Peyer's patch (tissue), 4 donors: ENCODE measurements around the gene TMEM163. TPM values are rescaled to one million over a fixed set of nuclear protein-coding genes. Genes with fewer than 3 reads are reported as not detected.

Source experiments
- DNase-seq, 3 donors: peaks; one replicate each; pipeline ENCODE4 v3.0.0-alpha.2; 2017 to 2019
- H3K27ac ChIP-seq, 4 donors: fragments of 200-600 bp; sonication (generic); one replicate each; pipeline ENCODE4 v1.5.1; 2016 to 2019
- H3K27me3 ChIP-seq, 2 donors: fragments of 200-600 bp; sonication (generic); one replicate each; pipeline ENCODE4 v1.5.1; 2019
- H3K36me3 ChIP-seq, 3 donors: fragments of 200-600 bp; sonication (generic); one replicate each; pipeline ENCODE4 v1.5.1; 2016 to 2019
- H3K4me1 ChIP-seq, 4 donors: fragments of 200-600 bp; sonication (generic); one replicate each; pipeline ENCODE4 v1.5.1; 2016 to 2019
- H3K4me3 ChIP-seq, 4 donors: fragments of 200-600 bp; sonication (generic); 1 replicate in 3 of 4; 2 replicates in 1 of 4; pipeline ENCODE4 v1.5.1; 2016 to 2019; ENCODE audit warnings: mild to moderate bottlenecking in 1 of 4
- H3K9me3 ChIP-seq, 4 donors: fragments of 200-600 bp; sonication (generic); one replicate each; pipeline ENCODE4 v1.5.1; 2016 to 2019; ENCODE audit warnings: mild to moderate bottlenecking in 1 of 4
- POLR2A ChIP-seq, 2 donors: fragments of 450-650 bp; IDR thresholded peaks; one replicate each; pipeline ENCODE4 v1.5.1; 2017; ENCODE audit warnings: antibody characterized with exemption in 2 of 2, mild to moderate bottlenecking in 2 of 2, moderate library complexity in 2 of 2
- total RNA-seq, 4 donors: library from RNA; depleted of rRNA; stranded (reverse); fragments of >200 nt; gene quantifications; one replicate each; pipeline ENCODE4 v1.1.0, GENCODE V29; 2016
- TF ChIP-seq, protein P1 (sequence below), 6 experiments: fragments of 450-650 bp in 4 of 6; fragments of 200-600 bp in 2 of 6; sonication (generic) in 1 of 6; IDR thresholded peaks; one replicate each; pipeline ENCODE4 v1.5.1; 2017 to 2019; ENCODE audit warnings: antibody characterized with exemption in 6 of 6, mild to moderate bottlenecking in 3 of 6, moderate library complexity in 1 of 6

TMEM163 gene
- total RNA-seq, 4 donors from 2014 or later: 1.7 TPM; not detected in 3

DNA sequence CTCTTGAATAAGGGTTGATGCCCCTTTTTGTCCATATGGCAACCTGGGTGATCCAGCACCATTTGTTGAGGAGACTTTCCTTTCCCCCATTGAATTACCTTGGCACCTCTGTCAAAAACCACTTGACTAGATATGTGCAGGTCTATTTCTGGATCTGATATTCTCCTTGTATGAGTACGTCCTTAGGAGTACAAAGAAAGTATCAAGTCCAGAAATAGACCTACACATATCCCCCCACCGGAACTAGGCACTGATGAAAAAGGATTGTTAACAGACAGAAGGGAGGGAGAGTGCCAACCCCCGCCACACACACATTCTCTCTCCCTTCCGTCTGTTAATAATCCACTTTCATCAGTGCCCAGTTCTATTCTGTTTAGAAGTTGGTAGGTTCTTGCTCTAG is 225.0 kb downstream of the TMEM163 start:
- H3K27me3 ChIP-seq: no peaks in the 10 kb centered on the region
- H3K4me3 ChIP-seq: no peak overlapping the region
- no peaks in the 10 kb centered on the region for H3K4me1 ChIP-seq
- H3K27ac ChIP-seq: no peak overlapping the region
- H3K9me3 ChIP-seq: no peaks in the 10 kb centered on the region
- DNase-seq: no peak
- TF ChIP-seq POLR2A (IDR thresholded peaks at IDR 0.05): no peak
- TF ChIP-seq, protein P1, sequence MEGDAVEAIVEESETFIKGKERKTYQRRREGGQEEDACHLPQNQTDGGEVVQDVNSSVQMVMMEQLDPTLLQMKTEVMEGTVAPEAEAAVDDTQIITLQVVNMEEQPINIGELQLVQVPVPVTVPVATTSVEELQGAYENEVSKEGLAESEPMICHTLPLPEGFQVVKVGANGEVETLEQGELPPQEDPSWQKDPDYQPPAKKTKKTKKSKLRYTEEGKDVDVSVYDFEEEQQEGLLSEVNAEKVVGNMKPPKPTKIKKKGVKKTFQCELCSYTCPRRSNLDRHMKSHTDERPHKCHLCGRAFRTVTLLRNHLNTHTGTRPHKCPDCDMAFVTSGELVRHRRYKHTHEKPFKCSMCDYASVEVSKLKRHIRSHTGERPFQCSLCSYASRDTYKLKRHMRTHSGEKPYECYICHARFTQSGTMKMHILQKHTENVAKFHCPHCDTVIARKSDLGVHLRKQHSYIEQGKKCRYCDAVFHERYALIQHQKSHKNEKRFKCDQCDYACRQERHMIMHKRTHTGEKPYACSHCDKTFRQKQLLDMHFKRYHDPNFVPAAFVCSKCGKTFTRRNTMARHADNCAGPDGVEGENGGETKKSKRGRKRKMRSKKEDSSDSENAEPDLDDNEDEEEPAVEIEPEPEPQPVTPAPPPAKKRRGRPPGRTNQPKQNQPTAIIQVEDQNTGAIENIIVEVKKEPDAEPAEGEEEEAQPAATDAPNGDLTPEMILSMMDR (IDR thresholded peaks at IDR 0.05): no peak
- H3K36me3 ChIP-seq: no peaks in the 10 kb centered on the region

DNA sequence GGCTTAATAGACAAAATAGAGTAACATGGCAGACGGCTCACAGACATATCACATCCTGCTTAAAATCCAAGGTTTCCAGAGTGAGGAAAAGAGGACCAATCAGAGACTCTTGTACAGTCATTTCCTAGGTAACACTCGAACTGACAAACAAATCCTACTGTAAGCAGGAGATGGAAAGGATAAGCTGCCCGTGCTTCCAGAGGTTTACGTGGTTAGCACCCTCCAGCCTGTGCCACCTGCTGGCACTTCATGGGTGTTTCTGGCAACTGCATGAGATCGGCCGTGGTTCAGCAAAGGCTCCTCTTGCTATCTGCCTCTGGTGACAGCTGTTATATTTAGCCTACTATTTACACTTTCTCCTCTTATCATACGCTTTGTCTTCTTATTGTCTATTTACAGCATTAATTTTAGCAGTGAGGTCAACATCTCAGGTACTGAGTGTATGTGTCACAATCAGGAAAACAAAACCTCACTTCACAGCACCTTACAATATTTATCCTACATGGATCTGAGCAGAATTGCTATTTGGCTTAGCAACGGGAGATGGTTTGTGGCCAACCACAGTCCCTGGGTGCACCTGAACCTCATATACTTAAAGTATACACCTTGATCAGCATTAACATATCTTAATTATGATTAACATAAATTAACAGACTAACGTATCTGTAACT is 226.9 kb downstream of the TMEM163 start:
- no peaks in the 10 kb centered on the region for H3K4me1 ChIP-seq
- no peak for DNase-seq
- no peaks in the 10 kb centered on the region for H3K27me3 ChIP-seq
- H3K9me3 ChIP-seq: no peaks in the 10 kb centered on the region
- H3K36me3 ChIP-seq: no peaks in the 10 kb centered on the region
- TF ChIP-seq POLR2A (IDR thresholded peaks at IDR 0.05): no peak
- TF ChIP-seq, protein P1 (IDR thresholded peaks at IDR 0.05): peak in 3 of 6 experiments; percentile 25 to 29 (median 28)
- H3K4me3 ChIP-seq: no peak overlapping the region
- no peak overlapping the region for H3K27ac ChIP-seq

DNA sequence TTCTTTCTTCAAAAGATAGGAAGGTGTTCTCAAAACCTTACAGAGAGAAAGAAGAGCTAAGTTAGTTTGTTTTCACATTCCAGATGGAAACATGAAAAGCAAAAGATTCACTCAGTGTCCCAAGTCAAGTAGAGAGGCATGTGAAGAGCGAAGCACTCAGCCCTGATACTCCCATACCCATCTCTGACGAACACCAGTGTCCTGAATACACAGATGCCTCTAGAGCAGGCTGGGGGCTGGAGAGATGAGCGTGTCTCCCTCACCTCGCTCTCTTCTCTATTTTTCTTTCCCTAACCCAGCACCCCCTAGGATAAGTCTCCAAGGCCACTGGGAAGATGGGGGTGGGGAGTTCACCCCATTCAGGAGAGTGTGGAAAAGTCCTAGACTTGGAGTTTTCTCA is 227.8 kb downstream of the TMEM163 start:
- no peaks in the 10 kb centered on the region for H3K36me3 ChIP-seq

DNA sequence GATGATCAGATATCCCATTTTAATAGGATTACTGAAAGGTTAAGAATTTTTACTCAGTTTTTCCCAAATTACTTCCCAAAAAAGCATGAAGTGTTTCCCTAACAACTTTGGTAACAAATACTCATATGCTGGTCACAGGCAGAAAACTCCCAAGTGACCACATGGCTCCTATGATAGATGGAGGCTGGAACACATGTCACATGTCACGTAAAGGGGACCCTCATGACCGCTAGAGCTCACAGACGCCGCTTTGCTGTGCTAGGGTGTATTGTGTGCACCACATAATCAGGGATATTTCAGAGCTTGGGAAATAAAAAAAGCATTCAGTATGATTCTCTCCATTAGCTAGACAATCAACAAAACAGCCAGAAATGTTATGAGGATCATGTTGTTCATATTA is 228.2 kb downstream of the TMEM163 start:
- Histone ChIP-seq H3K9me3 (no peaks in the 10 kb centered on the region), H3K4me1 (no peaks in the 10 kb centered on the region), H3K4me3 (no peak overlapping the region), H3K27ac (no peak overlapping the region), H3K27me3 (no peaks in the 10 kb centered on the region), H3K36me3 (no peaks in the 10 kb centered on the region)
- no peak for TF ChIP-seq POLR2A (IDR thresholded peaks at IDR 0.05)
- TF ChIP-seq, protein P1 (IDR thresholded peaks at IDR 0.05): no peak
- DNase-seq: no peak

More for the DNA sequence above, 227.8 kb downstream of the TMEM163 start:
- no peaks in the 10 kb centered on the region for H3K27me3 ChIP-seq
- H3K4me1 ChIP-seq: no peaks in the 10 kb centered on the region
- no peak overlapping the region for H3K27ac ChIP-seq
- H3K4me3 ChIP-seq: no peak overlapping the region
- TF ChIP-seq, protein P1 (IDR thresholded peaks at IDR 0.05): no peak
- no peak for TF ChIP-seq POLR2A (IDR thresholded peaks at IDR 0.05)
- no peak for DNase-seq
- no peaks in the 10 kb centered on the region for H3K9me3 ChIP-seq

DNA sequence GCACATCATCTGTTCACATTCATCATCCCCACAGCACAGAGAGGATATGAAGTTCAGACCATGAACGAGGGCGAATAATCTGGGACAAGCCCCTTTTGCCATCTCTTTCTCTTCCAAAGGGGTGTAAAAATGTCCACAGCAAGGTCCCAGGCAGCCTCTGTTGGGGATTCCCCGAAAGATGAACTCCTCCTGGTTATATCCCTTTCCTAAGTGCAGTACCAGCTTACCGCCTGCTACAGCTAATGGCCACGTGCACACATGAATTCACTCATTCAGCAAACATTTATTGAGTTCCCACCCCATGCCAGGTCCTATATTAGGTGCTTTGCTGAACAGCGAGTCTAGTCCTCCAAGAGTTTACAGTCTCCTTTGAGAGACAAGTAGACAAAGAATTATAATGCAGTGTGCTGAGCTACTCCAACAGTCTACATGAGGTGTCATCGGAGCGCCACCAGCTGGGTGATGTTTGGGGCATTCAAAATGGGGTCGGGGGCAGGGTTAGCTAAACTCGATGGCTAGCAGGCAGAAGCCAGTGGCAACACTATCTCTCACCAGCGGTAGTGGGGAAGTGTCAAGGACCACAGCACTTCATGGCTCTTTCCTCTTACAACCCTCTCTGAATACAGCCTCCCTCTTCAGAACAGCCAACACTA is 228.9 kb downstream of the TMEM163 start:
- no peak overlapping the region for H3K27ac ChIP-seq
- no peak for DNase-seq
- no peaks in the 10 kb centered on the region for H3K36me3 ChIP-seq
- no peaks in the 10 kb centered on the region for H3K4me1 ChIP-seq
- no peaks in the 10 kb centered on the region for H3K9me3 ChIP-seq
- no peak overlapping the region for H3K4me3 ChIP-seq
- no peaks in the 10 kb centered on the region for H3K27me3 ChIP-seq
- TF ChIP-seq POLR2A (IDR thresholded peaks at IDR 0.05): no peak
- TF ChIP-seq, protein P1 (IDR thresholded peaks at IDR 0.05): no peak
